Trophoblast cell (in vitro differentiated cells and primary cell): ENCODE data around the gene HTR7.
"Not testable (repeated sequence)": the region's sequence is repeated elsewhere in the genome, so short reads cannot be mapped to it uniquely, and the experiment has no call there.

Experiments used
- DNase-seq, 2 donors: peaks; one replicate each; pipeline ENCODE4 v3.0.0-alpha.2; 2016
- H2AFZ ChIP-seq: 2 replicates; pipeline ENCODE4 v1.6.1; 2013; ENCODE audit warnings: low read length, moderate library complexity, mild to moderate bottlenecking; ENCODE audit not compliant: insufficient read depth, poor library complexity
- H2AK5ac ChIP-seq: 2 replicates; pipeline ENCODE4 v1.6.1; 2013; ENCODE audit warnings: mild to moderate bottlenecking, low read length
- H2BK120ac ChIP-seq: 2 replicates; pipeline ENCODE4 v1.6.1; 2013; ENCODE audit warnings: low read length, mild to moderate bottlenecking, moderate library complexity; ENCODE audit not compliant: insufficient read depth, poor library complexity
- H2BK12ac ChIP-seq: 2 replicates; pipeline ENCODE4 v1.6.1; 2013; ENCODE audit warnings: mild to moderate bottlenecking, low read length, moderate library complexity
- H2BK5ac ChIP-seq: 2 replicates; pipeline ENCODE4 v1.6.1; 2013; ENCODE audit warnings: low read length, low read depth, moderate library complexity, mild to moderate bottlenecking; ENCODE audit not compliant: poor library complexity
- H3K14ac ChIP-seq: 2 replicates; pipeline ENCODE4 v1.6.1; 2013; ENCODE audit warnings: mild to moderate bottlenecking, low read length
- H3K18ac ChIP-seq: 2 replicates; pipeline ENCODE4 v1.6.1; 2013; ENCODE audit warnings: mild to moderate bottlenecking, low read length
- H3K23ac ChIP-seq: 2 replicates; pipeline ENCODE4 v1.6.1; 2013; ENCODE audit warnings: low read length
- H3K27ac ChIP-seq: 2 replicates; pipeline ENCODE4 v1.5.1; 2013; ENCODE audit warnings: low read depth, mild to moderate bottlenecking, inconsistent platforms, low read length, moderate library complexity
- H3K27me3 ChIP-seq: 2 replicates; pipeline ENCODE4 v1.6.1; 2013; ENCODE audit warnings: inconsistent platforms, mild to moderate bottlenecking, low read length, moderate library complexity; ENCODE audit not compliant: insufficient read depth
- H3K36me3 ChIP-seq, 2 experiments: 1 replicate in 1 of 2; 2 replicates in 1 of 2; pipeline ENCODE4 v1.6.1; 2013; ENCODE audit warnings: low read length in 2 of 2, mild to moderate bottlenecking in 2 of 2, moderate library complexity in 1 of 2; ENCODE audit not compliant: insufficient read depth in 2 of 2, control insufficient read depth in 1 of 2
- H3K4ac ChIP-seq: 2 replicates; pipeline ENCODE4 v1.6.1; 2013; ENCODE audit warnings: low read depth, mild to moderate bottlenecking, low read length, moderate library complexity
- H3K4me1 ChIP-seq, 2 experiments: 1 replicate in 1 of 2; 2 replicates in 1 of 2; pipeline ENCODE4 v1.6.1; 2013; ENCODE audit warnings: low read length in 2 of 2, mild to moderate bottlenecking in 2 of 2, moderate library complexity in 1 of 2; ENCODE audit not compliant: insufficient read depth in 2 of 2, control insufficient read depth in 1 of 2
- H3K4me2 ChIP-seq: 2 replicates; pipeline ENCODE4 v1.6.1; 2013; ENCODE audit warnings: inconsistent platforms, mild to moderate bottlenecking, low read length, moderate library complexity
- H3K4me3 ChIP-seq: 2 replicates; pipeline ENCODE4 v1.5.1; 2013; ENCODE audit warnings: mild to moderate bottlenecking, low read depth, low read length, inconsistent platforms
- H3K79me1 ChIP-seq: one replicate; pipeline ENCODE4 v1.6.1; 2013; ENCODE audit warnings: low read length
- H3K79me2 ChIP-seq: 2 replicates; pipeline ENCODE4 v1.6.1; 2013; ENCODE audit warnings: low read length, mild to moderate bottlenecking; ENCODE audit not compliant: control insufficient read depth, insufficient read depth, poor library complexity
- H3K9ac ChIP-seq: 2 replicates; pipeline ENCODE4 v1.6.1; 2013; ENCODE audit warnings: mild to moderate bottlenecking, low read length
- H3K9me3 ChIP-seq: 2 replicates; pipeline ENCODE4 v1.6.1; 2013; ENCODE audit warnings: low read depth, mild to moderate bottlenecking, control low read depth, inconsistent platforms, low read length; ENCODE audit not compliant: insufficient read depth
- H4K12ac ChIP-seq: 2 replicates; pipeline ENCODE4 v1.6.1; 2013; ENCODE audit warnings: low read depth, mild to moderate bottlenecking, low read length, moderate library complexity
- H4K8ac ChIP-seq: 2 replicates; pipeline ENCODE4 v1.6.1; 2013; ENCODE audit warnings: low read depth, mild to moderate bottlenecking, low read length, moderate library complexity
- H4K91ac ChIP-seq: one replicate; pipeline ENCODE4 v1.6.1; 2013; ENCODE audit warnings: low read depth, mild to moderate bottlenecking, low read length, moderate library complexity
- WGBS: extraction: QIAGEN DNeasy Blood & Tissue Kit; methylation state at CpG from one replicate; pipeline ENCODE4 v1.1.7; 2013; ENCODE audit warnings: missing lambda C conversion rate; ENCODE audit not compliant: insufficient read length, insufficient coverage; ENCODE audit errors: extremely low coverage; 5-methylcytosine and 5-hydroxymethylcytosine counted together

The HTR7 gene

GRCh38 chr10:90807106-90807505 lies 50.7 kb downstream of the HTR7 start:
- not testable (repeated sequence) for H4K8ac ChIP-seq, H3K4me3 ChIP-seq, H3K23ac ChIP-seq, H3K4me2 ChIP-seq, H3K27ac ChIP-seq, H2BK5ac ChIP-seq, H3K36me3 ChIP-seq, H4K12ac ChIP-seq, H3K4me1 ChIP-seq, H4K91ac ChIP-seq, H3K14ac ChIP-seq, H2AFZ ChIP-seq, H3K27me3 ChIP-seq, H2BK120ac ChIP-seq, DNase-seq, H3K79me2 ChIP-seq, H2BK12ac ChIP-seq, H2AK5ac ChIP-seq, H3K9ac ChIP-seq, H3K4ac ChIP-seq, H3K79me1 ChIP-seq, H3K9me3 ChIP-seq, H3K18ac ChIP-seq
- no CpG with 5 or more reads among the region's 4 CpGs for WGBS

GRCh38 chr10:90806677-90807076 lies 51.2 kb downstream of the HTR7 start:
- no CpG with 5 or more reads among the region's 1 CpG for WGBS
- H2AFZ ChIP-seq: no peak overlapping the region
- DNase-seq: no peak
- H3K4ac ChIP-seq: no peak overlapping the region
- no peak overlapping the region for H3K23ac ChIP-seq
- H3K79me2 ChIP-seq: no peaks in the 10 kb centered on the region
- no peaks in the 10 kb centered on the region for H3K79me1 ChIP-seq
- no peak overlapping the region for H2BK12ac ChIP-seq
- no peak overlapping the region for H2BK5ac ChIP-seq
- no peak overlapping the region for H3K18ac ChIP-seq
- H2AK5ac ChIP-seq: no peak overlapping the region
- peaks cover 7% of the 10 kb centered on the region for H3K9me3 ChIP-seq
- no peak overlapping the region for H3K4me2 ChIP-seq
- H3K4me3 ChIP-seq: no peak overlapping the region
- no peak overlapping the region for H4K12ac ChIP-seq
- no peak overlapping the region for H3K9ac ChIP-seq
- no peak overlapping the region for H3K27ac ChIP-seq
- no peak overlapping the region for H2BK120ac ChIP-seq
- H4K8ac ChIP-seq: no peak overlapping the region
- no peak overlapping the region for H3K14ac ChIP-seq
- H3K4me1 ChIP-seq: no peaks in the 10 kb centered on the region
- H3K27me3 ChIP-seq: no peaks in the 10 kb centered on the region
- no peaks in the 10 kb centered on the region for H3K36me3 ChIP-seq
- H4K91ac ChIP-seq: no peak overlapping the region

- Histone ChIP-seq H3K4me3 (no peak overlapping the region), H3K14ac (no peak overlapping the region), H3K27ac (no peak overlapping the region), H2BK5ac (no peak overlapping the region), H2BK120ac (no peak overlapping the region), H3K4me1 (no peaks in the 10 kb centered on the region), H3K79me2 (no peaks in the 10 kb centered on the region), H4K8ac (no peak overlapping the region), H2AFZ (no peak overlapping the region), H3K79me1 (no peaks in the 10 kb centered on the region), H3K18ac (no peak overlapping the region), H3K27me3 (no peaks in the 10 kb centered on the region), H3K36me3 (no peaks in the 10 kb centered on the region), H2BK12ac (no peak overlapping the region), H3K23ac (no peak overlapping the region), H4K91ac (no peak overlapping the region), H3K4ac (no peak overlapping the region), H4K12ac (no peak overlapping the region), H3K9ac (no peak overlapping the region), H3K9me3 (peaks cover 7% of the 10 kb centered on the region), H3K4me2 (no peak overlapping the region), H2AK5ac (no peak overlapping the region)
- WGBS: no CpG with 5 or more reads among the region's 1 CpG
- no peak for DNase-seq
Observed at GRCh38 chr10:90805206-90805605, 52.6 kb downstream of the HTR7 start.

- no peak overlapping the region for H3K4me2 ChIP-seq
Observed at GRCh38 chr10:90804354-90804753, 53.5 kb downstream of the HTR7 start.

More at GRCh38 chr10:90804354-90804753, 53.5 kb downstream of the HTR7 start:
- no peak for DNase-seq
- no peak overlapping the region for H2AFZ ChIP-seq
- no peak overlapping the region for H3K27ac ChIP-seq
- no peak overlapping the region for H3K23ac ChIP-seq
- no peak overlapping the region for H3K4ac ChIP-seq
- no peaks in the 10 kb centered on the region for H3K79me1 ChIP-seq
- H3K4me1 ChIP-seq: no peaks in the 10 kb centered on the region
- H3K14ac ChIP-seq: no peak overlapping the region
- H2BK5ac ChIP-seq: no peak overlapping the region
- H4K91ac ChIP-seq: no peak overlapping the region
- no peak overlapping the region for H4K8ac ChIP-seq
- no peak overlapping the region for H4K12ac ChIP-seq
- no peaks in the 10 kb centered on the region for H3K27me3 ChIP-seq
- H3K18ac ChIP-seq: no peak overlapping the region
- peaks cover 7% of the 10 kb centered on the region for H3K9me3 ChIP-seq
- no peak overlapping the region for H3K4me3 ChIP-seq
- H2BK120ac ChIP-seq: no peak overlapping the region
- no peak overlapping the region for H2BK12ac ChIP-seq
- no peak overlapping the region for H3K9ac ChIP-seq
- no CpG with 5 or more reads among the region's 3 CpGs for WGBS
- no peak overlapping the region for H2AK5ac ChIP-seq
- no peaks in the 10 kb centered on the region for H3K36me3 ChIP-seq
- no peaks in the 10 kb centered on the region for H3K79me2 ChIP-seq
